Adrenal gland (tissue), 12 donors: ENCODE results near the gene ERVFRD-1. TPM values are rescaled to one million over a fixed set of nuclear protein-coding genes. Genes with fewer than 3 reads are reported as not detected.

Experiments used
- DNase-seq, 7 donors: peaks; one replicate each; pipeline ENCODE4 v3.0.0-alpha.2; 2019 to 2020
- H3K27ac ChIP-seq, 5 donors: fragments of 200-600 bp; sonication (generic) in 4 of 5; 1 replicate in 3 of 5; 2 replicates in 2 of 5; pipeline versions ENCODE4 v1.5.1 to v1.8.0; 2016 to 2020; ENCODE audit warnings: mild to moderate bottlenecking in 1 of 5
- H3K27me3 ChIP-seq: fragments of 200-600 bp; 2 replicates; pipeline ENCODE4 v1.8.0; 2021
- H3K36me3 ChIP-seq, 2 donors: fragments of 200-600 bp; replicated peaks in 1 of 2; 1 replicate in 1 of 2; 2 replicates in 1 of 2; pipeline versions ENCODE4 v1.5.1 to v1.8.0; 2018 to 2022
- H3K4me1 ChIP-seq, 2 donors: fragments of 200-600 bp; replicated peaks in 1 of 2; 1 replicate in 1 of 2; 2 replicates in 1 of 2; pipeline versions ENCODE4 v1.5.1 to v1.8.0; 2018 to 2021
- H3K4me3 ChIP-seq, 4 donors: fragments of 200-600 bp; sonication (generic) in 3 of 4; one replicate each; pipeline ENCODE4 v1.5.1; 2016 to 2018
- H3K9me3 ChIP-seq, 3 donors: fragments of 200-600 bp; sonication (generic) in 1 of 3; replicated peaks in 1 of 3; 1 replicate in 2 of 3; 2 replicates in 1 of 3; pipeline versions ENCODE4 v1.5.1 to v1.8.0; 2016 to 2021
- POLR2A ChIP-seq, 2 donors: fragments of 450-650 bp; IDR thresholded peaks; one replicate each; pipeline ENCODE4 v1.6.1; 2017; ENCODE audit warnings: antibody characterized with exemption in 2 of 2, mild to moderate bottlenecking in 2 of 2, moderate library complexity in 1 of 2
- WGBS, 4 donors: extraction: QIAGEN DNeasy Blood & Tissue Kit in 2 of 4; methylation state at CpG; one replicate each; pipeline versions ENCODE4 v1.1.5 to v1.1.7; 2013 to 2017; 5-methylcytosine and 5-hydroxymethylcytosine counted together
- intact Hi-C, 2 donors: fragments of 100-400 bp; cut with DNase I; formaldehyde crosslinking; loops; one replicate each; pipeline versions ENCODE4 v1.14.1 to v1.15.0; 2022 to 2023
- polyA plus RNA-seq, 3 donors: library from polyadenylated mRNA; stranded (reverse); fragments of 200-250 nt in 2 of 3; fragments of 350-450 nt in 1 of 3; fragmentation: Illumina TruSeq in 1 of 3; extraction: RNeasy Lipid Tissue Mini Kit (QIAGEN cat#74804) in 1 of 3; gene quantifications; one replicate each; pipeline ENCODE4 v1.2.3, GENCODE V29; 2013 to 2014
- total RNA-seq, 9 donors: library from RNA; depleted of rRNA in 4 of 9; stranded (reverse); fragments of >200 nt in 4 of 9; fragments of 120-200 nt in 1 of 9; fragmentation: NEBNext Ultra II Directional in 1 of 9; extraction: Animal tissue kit (Norgen Biotek cat#: 25700) in 1 of 9; gene quantifications; one replicate each; pipeline versions ENCODE4 v1.1.0 to v1.2.4, GENCODE V29; 2013 to 2023
- TF ChIP-seq, protein P1 (sequence below), 6 experiments: fragments of 450-650 bp in 4 of 6; fragments of 200-600 bp in 2 of 6; sonication (generic) in 1 of 6; IDR thresholded peaks; 1 replicate in 5 of 6; 2 replicates in 1 of 6; pipeline versions ENCODE4 v1.5.1 to v1.8.0; 2016 to 2021; ENCODE audit warnings: antibody characterized with exemption in 6 of 6, mild to moderate bottlenecking in 2 of 6, moderate library complexity in 1 of 6
- donor health status: healthy with polysubstance abuse.
- donor health status: Bipolar disorder and iron deficiency.
- donor health status: DM: yes; HTN: yes; CAD: no.
- donor health status: DM: no; HTN: no; CAD: no.
- donor health status: DM: no; HTN: no; CAD: no.
- donor health status: DM: yes; HTN: yes; CAD: no.

ERVFRD-1 gene
- total and polyA plus RNA-seq, 12 donors = 0.07 to 1.7 (median 0.75) TPM; not detected in 1

DNA sequence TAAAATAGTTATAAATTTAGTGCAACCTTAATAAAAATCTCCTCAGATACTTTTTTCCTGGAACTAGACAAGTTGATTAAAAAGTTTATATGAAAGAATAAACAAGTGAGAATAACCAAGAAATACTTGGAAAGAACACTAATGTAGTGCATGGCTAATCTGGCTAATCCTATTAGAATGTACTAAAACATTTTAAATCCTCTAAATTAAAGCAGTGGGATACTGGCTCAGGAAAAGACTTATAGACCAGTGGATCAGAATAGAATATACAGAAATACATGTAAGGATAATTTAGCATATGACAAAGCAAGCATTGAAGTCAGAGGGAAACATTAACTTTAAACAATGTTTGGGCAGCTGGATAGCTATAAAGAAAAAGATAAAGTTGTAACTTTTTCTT, 41.1 kb upstream of the ERVFRD-1 start:
- Histone ChIP-seq H3K4me1 (no peaks in the 10 kb centered on the region), H3K36me3 (no peaks in the 10 kb centered on the region), H3K27ac (no peak overlapping the region), H3K9me3 (no peaks in the 10 kb centered on the region), H3K27me3 (no peaks in the 10 kb centered on the region), H3K4me3 (no peak overlapping the region)
- DNase-seq = no peak
- TF ChIP-seq, protein P1, sequence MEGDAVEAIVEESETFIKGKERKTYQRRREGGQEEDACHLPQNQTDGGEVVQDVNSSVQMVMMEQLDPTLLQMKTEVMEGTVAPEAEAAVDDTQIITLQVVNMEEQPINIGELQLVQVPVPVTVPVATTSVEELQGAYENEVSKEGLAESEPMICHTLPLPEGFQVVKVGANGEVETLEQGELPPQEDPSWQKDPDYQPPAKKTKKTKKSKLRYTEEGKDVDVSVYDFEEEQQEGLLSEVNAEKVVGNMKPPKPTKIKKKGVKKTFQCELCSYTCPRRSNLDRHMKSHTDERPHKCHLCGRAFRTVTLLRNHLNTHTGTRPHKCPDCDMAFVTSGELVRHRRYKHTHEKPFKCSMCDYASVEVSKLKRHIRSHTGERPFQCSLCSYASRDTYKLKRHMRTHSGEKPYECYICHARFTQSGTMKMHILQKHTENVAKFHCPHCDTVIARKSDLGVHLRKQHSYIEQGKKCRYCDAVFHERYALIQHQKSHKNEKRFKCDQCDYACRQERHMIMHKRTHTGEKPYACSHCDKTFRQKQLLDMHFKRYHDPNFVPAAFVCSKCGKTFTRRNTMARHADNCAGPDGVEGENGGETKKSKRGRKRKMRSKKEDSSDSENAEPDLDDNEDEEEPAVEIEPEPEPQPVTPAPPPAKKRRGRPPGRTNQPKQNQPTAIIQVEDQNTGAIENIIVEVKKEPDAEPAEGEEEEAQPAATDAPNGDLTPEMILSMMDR (IDR thresholded peaks at IDR 0.05) = no peak
- TF ChIP-seq POLR2A (IDR thresholded peaks at IDR 0.05) = no peak
- intact Hi-C loops = no loop called here

DNA sequence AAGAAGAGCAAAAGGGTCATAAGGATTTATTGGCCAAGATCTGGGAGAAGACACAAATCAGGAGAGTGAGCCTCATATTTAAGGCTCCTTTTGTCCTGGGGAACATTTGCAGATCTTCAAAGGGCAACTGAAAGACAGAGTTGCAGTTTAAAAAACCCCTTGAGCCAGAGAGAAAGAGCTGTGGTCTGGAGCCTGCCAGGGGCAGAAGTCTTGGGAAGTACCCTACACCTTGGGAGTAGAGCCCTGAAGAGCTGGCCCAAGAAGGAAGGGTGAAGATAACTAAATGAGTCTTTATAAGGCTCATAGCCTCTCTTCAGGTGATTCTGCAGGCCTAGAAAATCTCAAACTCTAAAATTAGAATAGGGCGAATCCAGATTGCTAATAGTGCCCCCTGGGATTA, 40.0 kb upstream of the ERVFRD-1 start:
- WGBS, 4 donors = 90 to 100% (median 94%) methylated on average over 1 of the region's 1 CpG
- H3K4me1 ChIP-seq = no peaks in the 10 kb centered on the region
- no peak for DNase-seq
- no peak overlapping the region for H3K27ac ChIP-seq
- no peaks in the 10 kb centered on the region for H3K9me3 ChIP-seq
- no peaks in the 10 kb centered on the region for H3K27me3 ChIP-seq
- H3K36me3 ChIP-seq = no peaks in the 10 kb centered on the region
- intact Hi-C loops = no loop called here
- H3K4me3 ChIP-seq = no peak overlapping the region
- no peak for TF ChIP-seq POLR2A (IDR thresholded peaks at IDR 0.05)
- TF ChIP-seq, protein P1 (IDR thresholded peaks at IDR 0.05) = no peak

DNA sequence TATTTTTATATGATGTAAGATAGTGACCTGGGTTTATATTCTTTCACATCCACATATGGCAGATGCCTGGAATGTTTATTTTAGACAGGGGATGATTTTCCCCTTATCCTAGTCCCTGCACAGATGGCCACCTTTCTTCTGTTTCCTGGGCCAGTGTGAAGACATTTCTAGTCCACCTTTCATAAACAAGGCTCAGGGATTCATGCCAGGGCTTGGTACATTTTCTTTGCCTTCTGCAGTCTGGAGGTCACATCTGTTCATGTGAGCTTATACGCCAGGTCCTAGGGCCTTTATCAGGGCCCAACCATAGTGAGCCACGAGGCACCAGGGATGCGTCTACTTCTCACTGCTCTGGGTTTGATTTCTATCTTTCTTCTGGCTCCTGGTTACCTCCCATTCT, 38.0 kb upstream of the ERVFRD-1 start:
- Histone ChIP-seq H3K27ac (no peak overlapping the region), H3K27me3 (no peaks in the 10 kb centered on the region), H3K36me3 (no peaks in the 10 kb centered on the region), H3K4me1 (no peaks in the 10 kb centered on the region), H3K4me3 (no peak overlapping the region), H3K9me3 (no peaks in the 10 kb centered on the region)
- DNase-seq = no peak
- no peak for TF ChIP-seq POLR2A (IDR thresholded peaks at IDR 0.05)
- TF ChIP-seq, protein P1 (IDR thresholded peaks at IDR 0.05) = no peak
- 95 to 100% (median 97%) methylated on average over 3 of the region's 3 CpGs for WGBS, 4 donors
- intact Hi-C loops = loop anchor here in 1 of 2 donors (5.0 kb wide), 1 partner anchor 348 kb away; no protein-coding TSS in a partner anchor

DNA sequence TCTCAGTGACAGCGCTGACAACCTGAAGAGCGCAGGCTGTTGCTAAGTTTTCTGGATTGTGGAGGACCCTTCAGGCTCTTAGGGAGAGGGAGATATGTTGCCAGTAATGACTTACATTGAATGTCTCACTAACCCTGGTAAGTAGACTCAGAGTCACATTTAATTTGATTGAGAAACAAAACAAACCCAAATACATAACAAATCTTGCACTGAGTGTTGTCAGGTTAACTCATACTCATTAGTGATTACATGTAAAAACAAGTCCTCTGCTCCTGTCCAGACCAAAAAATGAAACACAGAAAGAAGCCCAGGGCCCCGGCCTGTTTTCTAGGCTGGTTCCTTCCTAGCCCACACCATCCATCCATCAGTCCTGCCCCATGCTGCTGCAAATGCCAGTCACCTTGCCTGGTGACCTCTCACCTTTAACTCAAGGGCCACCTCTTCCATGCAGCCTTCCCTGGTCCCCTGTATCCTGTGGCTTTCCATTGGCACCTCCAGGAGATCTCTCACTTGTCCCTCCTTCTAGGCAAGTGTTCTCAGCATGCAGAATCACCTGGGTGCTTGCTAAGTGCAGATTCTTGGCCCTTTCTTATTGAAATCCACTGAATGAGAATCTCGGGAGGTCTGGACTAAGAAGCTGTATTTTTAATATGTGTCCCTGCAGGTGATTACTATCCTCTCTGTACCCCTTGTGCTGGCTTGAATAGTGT, 34.7 kb upstream of the ERVFRD-1 start:
- WGBS, 4 donors = 92 to 98% (median 96%) methylated on average over 4 of the region's 4 CpGs
- intact Hi-C loops = loop anchor here in 1 of 2 donors (5.0 kb wide), 1 partner anchor 351 kb away; no protein-coding TSS in a partner anchor

More for the DNA sequence above, 34.7 kb upstream of the ERVFRD-1 start:
- Histone ChIP-seq H3K9me3 (no peaks in the 10 kb centered on the region), H3K27me3 (no peaks in the 10 kb centered on the region), H3K4me1 (peaks cover 0 to 8% of the 10 kb centered on the region in 2 donors), H3K36me3 (no peaks in the 10 kb centered on the region), H3K27ac (no peak overlapping the region), H3K4me3 (no peak overlapping the region)
- TF ChIP-seq, protein P1 (IDR thresholded peaks at IDR 0.05) = no peak
- no peak for TF ChIP-seq POLR2A (IDR thresholded peaks at IDR 0.05)
- no peak for DNase-seq
